Measurements from ENCODE around the gene GLI2.

GRCh38 chr2:120747706-120748105, 12.0 kb downstream of the GLI2 start:
- TF ChIP-seq POLR2A (IDR thresholded peaks at IDR 0.05) (no peak), CTCF (IDR thresholded peaks at IDR 0.05) (no peak)
